ENCODE measurements around the gene SAP25.

SAP25 gene

DNA sequence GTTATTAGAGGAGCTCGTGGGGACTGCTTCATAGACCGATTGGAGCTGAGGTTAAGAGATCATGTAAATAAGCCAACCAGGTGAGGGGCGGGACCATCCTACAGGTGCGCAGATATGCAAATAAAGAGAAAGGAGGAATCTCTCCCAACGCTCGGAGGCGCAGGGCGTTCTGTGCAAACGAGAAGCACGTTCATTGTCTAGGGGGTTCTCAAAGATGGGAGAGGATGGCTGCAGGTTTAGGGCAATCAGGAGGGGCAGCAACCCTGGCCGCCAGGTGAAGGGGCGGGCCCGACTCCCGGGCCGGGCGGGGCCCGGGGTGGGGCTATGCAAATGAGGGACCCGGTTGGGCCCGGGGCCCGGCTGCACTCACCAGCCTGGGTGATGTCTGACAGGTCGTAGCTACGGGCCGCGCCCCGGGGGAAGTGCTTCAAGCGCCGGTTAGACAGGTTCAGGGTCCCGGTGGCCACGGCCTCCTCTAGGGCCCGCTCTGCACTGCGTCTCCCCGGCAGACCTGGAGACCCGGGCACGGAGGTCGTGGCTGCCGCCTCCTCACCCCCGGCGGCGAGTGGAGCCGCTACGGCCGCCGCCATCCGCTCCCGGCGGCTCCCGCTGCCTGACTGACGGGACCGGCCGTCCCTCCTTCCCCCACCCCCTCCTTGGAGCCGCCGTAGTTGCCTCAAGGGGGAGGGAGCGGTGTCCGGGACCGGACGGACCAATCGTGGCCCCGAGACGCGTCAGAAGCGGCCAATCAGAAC is 12.0 kb upstream of the SAP25 start, which contains the start of gene LRCH4:
Gene LRCH4, minus strand, starts transcription at position 619 of the 755 bp plus-strand sequence. Its CDS starts 29 bp downstream, at position 590.
- peak within 1 kb of the TSS; percentile 84 for H3K4me3 ChIP-seq (ENCODE audit: low read length)
- no peak for TF ChIP-seq ZNF274 (IDR thresholded peaks at IDR 0.05; ENCODE audit: low read depth, low read length)

DNA sequence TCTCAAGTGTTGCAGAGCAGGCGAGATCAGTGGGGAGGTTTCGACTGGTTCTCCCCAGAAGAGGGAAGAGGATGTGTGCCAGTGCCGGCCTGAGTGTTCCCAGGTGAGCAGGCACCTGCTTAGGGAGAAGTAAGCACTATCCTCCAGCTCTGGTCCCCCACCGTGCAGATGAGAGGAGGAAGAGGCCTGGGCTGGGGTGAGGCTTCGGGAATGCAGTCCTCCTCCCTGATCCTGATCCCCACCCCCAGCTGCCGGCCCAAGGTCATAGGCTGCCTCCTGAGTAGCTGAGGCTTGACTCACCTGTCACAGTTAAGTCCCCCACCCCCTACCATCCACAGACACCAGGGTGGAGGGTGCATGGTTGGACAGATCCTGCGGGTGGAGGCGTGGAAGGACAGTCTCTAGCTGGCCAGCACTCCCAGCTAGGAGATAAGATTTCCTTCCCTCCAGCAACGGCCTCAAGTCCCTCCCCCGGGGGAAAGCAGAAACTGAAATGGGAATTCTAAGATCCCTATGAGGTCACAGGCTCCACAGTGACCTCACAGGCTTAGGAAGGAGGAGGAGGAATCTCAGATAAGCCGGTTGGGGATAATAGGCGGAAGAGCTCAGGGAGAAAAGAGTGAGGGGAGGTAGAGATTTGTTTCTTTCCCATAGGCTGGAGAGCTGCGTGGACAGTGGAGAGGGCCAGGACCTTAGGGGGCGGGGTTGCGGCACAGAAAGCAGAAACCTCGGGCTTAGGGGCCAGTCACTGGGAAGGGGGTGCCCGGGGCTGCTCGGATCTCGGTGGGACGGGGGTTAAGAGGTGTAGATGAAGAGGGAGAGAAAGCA is 11.2 kb upstream of the SAP25 start:
- no peak for TF ChIP-seq ZNF274 (IDR thresholded peaks at IDR 0.05; ENCODE audit: low read depth, low read length)
- H3K4me3 ChIP-seq (ENCODE audit: low read length) = peak overlapping the region; percentile 84

DNA sequence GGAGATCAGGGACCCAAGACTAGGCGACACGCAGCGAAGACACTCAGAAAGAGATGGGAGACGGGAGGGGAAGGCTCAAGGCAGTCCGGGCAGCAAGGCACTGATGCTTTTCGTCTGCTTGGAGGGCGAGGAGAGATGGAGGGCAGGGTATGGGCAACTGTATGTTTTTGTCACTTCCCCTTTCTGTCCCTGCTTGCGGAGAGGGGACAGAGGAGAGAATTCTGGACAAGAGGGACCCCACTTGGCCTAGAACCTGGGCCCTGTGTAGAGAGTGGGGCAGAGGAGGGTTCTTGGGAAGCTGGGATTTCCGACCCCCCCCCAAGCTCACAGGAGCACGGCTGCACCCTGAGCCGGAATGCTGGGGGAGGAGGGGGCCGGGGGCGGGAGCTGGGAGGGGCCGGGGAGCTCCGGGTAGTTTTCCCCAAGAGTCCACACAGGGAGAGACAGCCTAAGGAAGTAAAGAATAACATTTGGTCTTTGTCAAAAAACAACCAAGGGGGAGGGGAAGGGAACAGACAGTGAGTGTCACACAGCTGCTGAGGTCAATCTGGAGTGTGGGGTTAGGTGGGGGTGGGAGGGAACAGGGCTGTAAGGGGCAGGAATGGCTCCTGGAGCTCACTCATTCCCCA is 10.5 kb upstream of the SAP25 start:
- H3K4me3 ChIP-seq (ENCODE audit: low read length) = peak overlapping the region; percentile 84; the same call in 1 of the 2 replicates
- no peak for TF ChIP-seq ZNF274 (IDR thresholded peaks at IDR 0.05; ENCODE audit: low read depth, low read length)

DNA sequence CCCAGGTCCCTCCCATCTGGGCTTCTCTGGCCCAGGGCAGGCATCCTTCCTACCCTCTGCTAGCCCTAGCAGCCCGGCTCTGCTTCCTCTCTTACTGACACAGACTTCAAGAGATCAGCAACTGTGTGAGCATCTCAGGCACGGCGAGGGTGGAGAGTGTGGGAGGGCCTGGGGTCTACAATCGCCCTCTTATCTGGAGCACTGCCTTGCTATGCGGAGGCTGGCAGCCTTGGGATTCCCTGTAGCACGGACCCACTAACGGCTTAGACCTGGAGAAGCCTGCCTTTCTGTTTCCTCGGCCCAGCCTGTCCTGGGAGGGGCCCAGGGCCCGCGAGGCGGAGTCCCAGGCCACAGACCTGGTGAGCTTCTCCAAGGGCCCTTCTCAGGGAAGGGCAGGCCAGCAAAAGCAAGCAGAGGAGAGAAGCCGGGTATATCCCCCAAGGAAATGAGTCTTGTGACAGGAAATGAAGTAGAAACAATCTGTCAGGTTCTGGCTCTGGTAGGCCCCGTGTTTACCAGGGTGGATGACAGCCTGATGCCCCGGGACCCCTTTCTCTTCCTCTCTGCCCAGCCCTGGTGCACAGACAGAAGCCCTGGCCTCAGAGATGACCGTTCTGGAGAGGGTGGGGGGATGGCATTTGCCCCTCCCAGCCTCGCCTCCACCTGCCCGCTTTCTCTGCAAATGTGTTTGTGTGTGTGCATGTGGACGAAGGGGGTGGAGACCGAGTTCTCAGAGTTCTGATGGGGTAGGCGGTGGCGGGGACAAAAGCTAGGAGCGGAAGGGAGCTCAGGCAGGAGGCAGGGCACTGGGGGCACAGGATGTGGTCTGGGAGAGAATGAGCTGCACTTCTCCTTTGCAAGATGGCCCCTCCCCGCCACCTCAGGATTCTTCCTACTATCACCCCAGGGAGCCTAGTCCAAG is 9.7 kb upstream of the SAP25 start:
- peak overlapping the region; percentile 53; the same call in 1 of the 2 replicates for H3K4me3 ChIP-seq (ENCODE audit: low read length)
- TF ChIP-seq ZNF274 (IDR thresholded peaks at IDR 0.05; ENCODE audit: low read depth, low read length) = no peak

DNA sequence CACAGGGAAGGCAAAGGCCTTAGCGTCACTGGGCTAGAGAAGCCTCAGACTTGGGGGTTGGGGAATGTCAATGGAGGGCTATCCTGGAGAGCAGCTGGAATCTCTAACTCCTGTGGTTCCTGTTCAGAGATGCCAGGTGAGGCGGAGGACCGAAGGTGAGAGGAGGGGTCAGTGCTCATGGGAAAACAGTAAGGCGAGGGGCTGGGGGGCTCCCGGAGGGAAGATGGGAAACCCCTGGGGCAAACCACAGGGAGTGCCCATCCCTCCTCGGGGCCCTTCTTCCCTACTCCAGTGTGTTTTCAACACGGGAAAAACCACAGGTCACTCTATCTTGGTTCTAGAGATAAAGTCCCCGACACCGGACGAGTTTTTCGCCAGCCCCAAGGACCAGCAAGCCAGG is 8.9 kb upstream of the SAP25 start:
- H3K4me3 ChIP-seq (ENCODE audit: low read length) = no peak overlapping the region; the same call in 1 of the 2 replicates
- TF ChIP-seq ZNF274 (IDR thresholded peaks at IDR 0.05; ENCODE audit: low read depth, low read length) = no peak

DNA sequence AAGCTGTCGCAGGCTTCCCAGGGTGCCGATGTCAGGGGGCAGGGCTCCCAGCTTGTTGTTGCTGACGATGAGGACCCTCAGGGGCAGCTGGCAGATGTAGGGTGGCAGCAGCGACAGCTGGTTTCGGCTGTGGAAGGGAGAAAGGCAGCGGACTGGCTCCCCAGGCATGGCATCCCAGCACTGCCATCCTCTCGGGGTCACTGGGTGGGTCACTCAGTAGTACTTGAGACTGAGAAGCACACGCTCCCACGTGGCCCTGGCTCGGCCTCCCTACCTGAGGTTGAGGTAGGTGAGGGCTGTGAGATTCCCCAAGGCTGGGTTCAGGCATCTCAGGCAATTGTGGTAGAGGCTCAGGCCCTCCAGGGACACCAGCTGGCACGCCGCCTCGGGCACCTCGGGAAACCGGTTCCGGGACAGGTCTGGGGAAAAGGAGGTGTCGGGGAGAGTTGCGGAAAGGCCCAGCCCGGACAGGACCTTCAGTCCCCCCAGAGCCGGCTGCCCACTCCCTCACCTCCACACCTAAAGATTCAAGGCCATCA is 8.4 kb upstream of the SAP25 start:
- no peak for TF ChIP-seq ZNF274 (IDR thresholded peaks at IDR 0.05; ENCODE audit: low read depth, low read length)
- no peak overlapping the region for H3K4me3 ChIP-seq (ENCODE audit: low read length)

DNA sequence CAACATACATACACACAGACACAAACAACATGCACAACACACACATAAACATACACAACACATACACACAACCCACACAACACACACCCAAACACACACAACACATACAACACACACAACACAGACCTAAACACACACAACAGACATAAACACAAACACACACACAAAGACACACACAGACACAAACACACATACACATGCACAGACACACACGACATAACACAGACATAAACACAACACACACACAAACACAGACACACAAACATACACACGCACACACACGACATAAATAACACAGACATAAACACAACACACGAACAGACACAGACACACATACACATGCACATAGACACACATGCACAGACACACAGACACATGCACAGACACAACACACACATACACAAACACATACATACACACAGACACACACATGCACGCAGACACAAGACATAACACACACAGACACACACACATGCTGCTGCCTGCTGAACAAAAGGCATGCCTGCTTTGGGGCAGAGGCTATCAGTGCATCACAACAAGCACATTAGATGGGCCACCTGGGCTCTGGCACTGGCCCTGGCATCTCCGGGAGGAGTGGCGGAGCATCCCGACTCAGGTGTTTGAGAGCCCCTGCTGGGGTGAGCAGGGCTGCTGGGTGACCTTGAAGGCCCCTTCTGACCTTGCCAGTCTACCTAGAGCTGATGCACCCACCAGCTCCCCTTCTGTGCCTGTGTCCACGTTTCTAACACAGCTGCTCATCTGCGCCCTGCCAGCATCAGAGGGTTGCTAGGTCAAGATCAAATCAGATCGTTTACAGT is 7.0 kb upstream of the SAP25 start:
- no peak for TF ChIP-seq ZNF274 (IDR thresholded peaks at IDR 0.05; ENCODE audit: low read depth, low read length)
- H3K4me3 ChIP-seq (ENCODE audit: low read length) = no peak overlapping the region

DNA sequence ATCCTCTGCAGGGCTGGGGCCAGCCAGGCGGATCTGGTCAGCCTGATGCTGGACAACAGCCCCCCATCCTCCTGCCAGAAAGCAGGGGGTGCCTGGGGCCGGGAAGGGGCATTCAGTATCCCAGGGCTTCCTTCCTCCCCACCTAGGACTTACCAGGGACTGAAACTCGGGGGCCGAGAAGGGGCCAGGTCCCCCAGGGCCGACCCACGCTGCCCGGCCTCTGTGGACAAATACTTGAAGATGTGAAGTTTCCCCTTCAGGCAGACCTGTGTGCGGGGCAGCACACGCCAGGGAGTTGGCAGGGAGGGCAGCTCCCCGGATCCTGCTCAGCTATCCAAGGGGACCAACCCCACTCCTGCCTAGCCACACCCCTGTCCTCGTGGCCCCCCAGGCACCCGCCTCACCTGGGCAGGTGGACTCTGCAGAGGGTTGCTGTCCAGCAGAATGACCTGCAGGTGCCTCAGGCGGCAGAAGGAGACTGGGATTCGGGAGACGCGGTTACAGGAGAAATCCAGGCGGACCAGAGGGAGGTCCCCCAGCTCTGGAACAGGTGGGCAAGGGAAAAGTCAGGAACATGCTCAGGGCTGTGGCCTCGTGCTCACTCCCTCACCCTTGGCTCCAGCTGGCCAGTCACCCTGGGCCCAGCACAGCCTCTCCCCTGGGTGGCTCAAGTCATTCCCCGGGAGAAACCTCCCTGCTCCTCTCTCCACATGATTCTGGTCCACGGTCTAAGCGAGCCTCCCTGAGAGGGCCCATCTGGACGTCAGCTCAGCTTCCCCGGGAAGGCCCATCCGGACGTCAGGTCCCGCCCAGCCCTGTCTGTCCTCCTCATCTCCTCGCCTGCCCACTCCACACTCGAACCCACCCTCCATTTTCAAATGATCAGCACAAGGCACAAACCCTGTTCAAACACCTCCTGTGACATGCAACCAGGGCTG is 4.8 kb upstream of the SAP25 start:
- no peak overlapping the region for H3K4me3 ChIP-seq (ENCODE audit: low read length)
- TF ChIP-seq ZNF274 (IDR thresholded peaks at IDR 0.05; ENCODE audit: low read depth, low read length) = no peak

DNA sequence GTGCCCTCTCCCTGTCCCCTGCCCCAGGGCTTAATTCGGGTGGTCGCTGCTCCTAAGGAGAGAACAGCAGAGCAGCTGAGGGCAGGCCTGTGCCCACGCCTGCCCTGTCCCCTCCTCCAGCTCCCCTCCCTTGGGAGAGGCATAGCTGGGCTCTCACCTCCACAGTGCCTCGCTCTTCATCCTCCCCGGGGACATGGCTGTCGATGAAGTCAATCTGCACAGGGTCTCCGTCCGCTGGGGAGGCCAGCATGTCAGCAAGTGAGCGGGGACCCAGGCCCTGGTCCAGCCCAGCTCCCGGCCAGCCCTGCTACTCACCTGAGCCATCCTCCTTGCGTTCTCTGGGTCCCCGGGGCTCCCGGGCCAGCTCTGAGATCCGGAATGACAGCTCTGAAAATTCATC is 3.8 kb upstream of the SAP25 start:
- no peak for TF ChIP-seq ZNF274 (IDR thresholded peaks at IDR 0.05; ENCODE audit: low read depth, low read length)
- no peak overlapping the region for H3K4me3 ChIP-seq (ENCODE audit: low read length)

DNA sequence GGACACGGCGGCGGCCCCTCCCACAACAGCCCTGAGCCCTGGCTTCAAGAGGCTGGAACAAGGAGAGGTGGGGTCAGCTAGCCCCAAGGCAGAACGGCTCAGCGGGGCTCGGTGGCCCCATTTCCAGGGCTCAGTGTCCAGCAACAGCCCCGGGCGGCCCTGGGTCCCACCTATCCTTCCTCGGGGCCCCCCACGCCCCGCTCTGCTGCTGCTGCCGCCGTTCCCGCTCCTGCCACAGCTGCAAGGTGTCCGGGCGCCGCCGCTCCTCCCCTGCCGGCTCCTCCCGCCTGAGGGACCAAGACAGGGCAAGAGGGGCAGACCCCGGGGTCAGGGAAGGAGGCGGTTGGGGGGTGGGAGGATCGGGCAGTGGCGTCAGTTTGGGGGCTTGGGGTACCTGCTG is 3.4 kb upstream of the SAP25 start:
- TF ChIP-seq ZNF274 (IDR thresholded peaks at IDR 0.05; ENCODE audit: low read depth, low read length) = no peak
- H3K4me3 ChIP-seq (ENCODE audit: low read length) = no peak overlapping the region

DNA sequence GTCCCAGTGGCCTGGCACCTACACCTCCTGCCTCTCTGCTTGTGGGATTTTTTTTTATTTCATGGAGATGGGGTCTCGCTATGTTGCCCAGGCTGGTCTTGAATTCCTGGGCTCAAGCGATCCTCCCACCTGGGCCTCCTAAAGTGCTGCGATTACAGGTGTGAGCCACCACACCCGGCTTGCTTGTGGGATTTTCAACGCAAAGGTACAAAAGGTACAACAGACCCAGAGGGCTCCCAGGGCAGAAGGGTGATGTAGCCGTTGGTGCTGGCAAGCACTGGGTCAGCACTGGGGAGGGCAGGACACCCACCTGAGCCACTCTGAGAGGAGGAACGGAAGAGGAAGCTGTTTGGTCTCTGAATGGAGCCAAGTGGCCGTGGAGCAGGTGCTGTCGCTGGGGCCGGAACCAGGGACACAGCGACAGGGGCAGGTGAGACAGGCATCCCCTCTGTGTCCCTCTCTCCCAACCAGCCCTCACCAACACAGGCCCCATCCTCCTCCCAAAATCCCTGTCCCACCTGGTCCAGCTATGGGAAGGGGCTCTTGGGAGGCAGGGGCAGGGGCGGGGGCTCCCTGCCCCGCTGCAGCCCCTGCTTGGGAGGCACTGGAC is 2.8 kb upstream of the SAP25 start:
- TF ChIP-seq ZNF274 (IDR thresholded peaks at IDR 0.05; ENCODE audit: low read depth, low read length) = no peak

More for the DNA sequence above, 2.8 kb upstream of the SAP25 start:
- H3K4me3 ChIP-seq (ENCODE audit: low read length) = no peak overlapping the region

All from GM08714 (cell line).